Naive B cell (primary cell): ENCODE results near the gene GAK. TPM values are rescaled to one million over a fixed set of nuclear protein-coding genes. Genes with fewer than 3 reads are reported as not detected.

Source experiments
- ATAC-seq, 2 donors: fragments of 150-1000 bp; cut with Tn5 transposase; 2 replicates each; pipeline ENCODE4 v1.10.0; 2021; ENCODE audit warnings: low read depth in 2 of 2, mild to moderate bottlenecking in 2 of 2, moderate library complexity in 2 of 2
- DNase-seq: peaks from one replicate; pipeline ENCODE4 v3.0.0; 2022
- H3K27ac Mint-ChIP-seq, 6 donors: one replicate each; pipeline ENCODE4 v1.8.0; 2020 to 2022; ENCODE audit warnings: mild to moderate bottlenecking in 6 of 6, mixed read lengths in 6 of 6, moderate library complexity in 5 of 6, inconsistent platforms in 2 of 6
- H3K27me3 Mint-ChIP-seq, 3 donors: one replicate each; pipeline ENCODE4 v1.8.0; 2021 to 2022; ENCODE audit warnings: mixed read lengths in 3 of 3, mild to moderate bottlenecking in 1 of 3
- H3K36me3 Mint-ChIP-seq, 2 donors: one replicate each; pipeline ENCODE4 v1.8.0; 2020 to 2022; ENCODE audit warnings: mixed read lengths in 2 of 2, inconsistent platforms in 1 of 2, mild to moderate bottlenecking in 1 of 2
- H3K4me1 Mint-ChIP-seq, 3 donors: one replicate each; pipeline ENCODE4 v1.8.0; 2020 to 2022; ENCODE audit warnings: mixed read lengths in 3 of 3, inconsistent platforms in 1 of 3, mild to moderate bottlenecking in 1 of 3, moderate library complexity in 1 of 3
- H3K4me3 Mint-ChIP-seq, 8 donors: one replicate each; pipeline ENCODE4 v1.8.0; 2020 to 2022; ENCODE audit warnings: mild to moderate bottlenecking in 8 of 8, mixed read lengths in 8 of 8, moderate library complexity in 8 of 8, inconsistent platforms in 2 of 8
- H3K9me3 Mint-ChIP-seq, 7 donors: one replicate each; pipeline ENCODE4 v1.8.0; 2020 to 2022; ENCODE audit warnings: mixed read lengths in 7 of 7, mild to moderate bottlenecking in 5 of 7, inconsistent platforms in 2 of 7, moderate library complexity in 1 of 7
- polyA plus RNA-seq, 6 donors: library from polyadenylated mRNA; unstranded; fragments of 300-500 nt; fragmentation: Illumina TruSeq; gene quantifications; one replicate each; pipeline ENCODE4 v1.2.3, GENCODE V29; 2021; ENCODE audit warnings: low read depth in 6 of 6

Gene GAK
- polyA plus RNA-seq, 6 donors from 2014 or later: 28.5 to 71.3 (median 48.1) TPM

DNA sequence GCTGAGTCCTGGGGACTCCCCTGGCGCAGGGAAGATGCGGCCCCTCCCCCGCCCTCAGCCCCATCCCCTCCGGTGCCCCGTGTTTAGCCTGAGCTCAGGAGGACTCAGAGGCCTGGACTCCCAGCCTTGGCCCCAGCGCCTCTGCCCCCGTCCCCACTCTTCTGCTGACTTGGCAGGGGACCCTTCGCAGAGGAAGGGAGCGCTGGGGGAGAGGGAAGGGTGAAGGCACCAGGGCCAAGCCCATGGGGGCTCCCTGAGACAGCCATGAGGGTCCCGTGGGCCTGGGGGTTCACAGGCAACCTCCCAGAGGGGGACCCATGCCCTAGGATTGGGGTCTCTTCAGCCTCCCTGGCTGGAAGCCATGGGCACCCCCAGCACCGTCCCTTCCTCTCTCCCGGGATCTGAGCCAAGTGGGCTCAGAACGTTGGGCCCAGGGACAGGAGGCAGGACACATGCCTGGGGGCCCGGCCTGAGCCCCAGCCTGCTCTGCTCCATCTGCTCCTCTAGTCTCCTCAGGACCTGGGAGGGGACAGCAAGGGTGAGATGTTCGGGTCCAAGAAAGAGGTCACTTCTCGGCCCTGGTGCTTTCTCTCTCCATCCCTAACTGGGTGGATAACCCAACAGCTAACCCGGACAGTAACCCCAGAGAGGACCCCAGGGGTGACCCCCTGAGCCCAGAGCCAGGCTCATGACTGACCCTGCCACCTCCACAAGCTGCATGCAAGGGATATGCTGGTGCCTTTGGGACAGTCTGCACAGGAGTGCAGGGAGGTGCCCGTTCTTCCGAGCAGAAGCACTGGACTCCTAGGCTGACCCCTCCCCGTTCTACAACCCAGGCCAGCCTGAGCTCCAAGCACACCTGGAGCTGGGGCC is 104.7 kb downstream of the GAK start:
- H3K4me1 Mint-ChIP-seq: peaks cover 6 to 11% (median 9%) of the 10 kb centered on the region in 3 donors
- H3K9me3 Mint-ChIP-seq: peaks cover 0 to 4% (median 0%) of the 10 kb centered on the region in 7 donors
- DNase-seq: no peak
- peak overlapping the region in 2 of 6 donors; percentile 22 to 27 for H3K27ac Mint-ChIP-seq
- H3K27me3 Mint-ChIP-seq: peaks cover 19 to 58% (median 46%) of the 10 kb centered on the region in 3 donors
- peaks cover 0 to 2% of the 10 kb centered on the region in 2 donors for H3K36me3 Mint-ChIP-seq
- ATAC-seq: no peak
- H3K4me3 Mint-ChIP-seq: peak overlapping the region in 7 of 8 donors; percentile 32 to 69 (median 57)

DNA sequence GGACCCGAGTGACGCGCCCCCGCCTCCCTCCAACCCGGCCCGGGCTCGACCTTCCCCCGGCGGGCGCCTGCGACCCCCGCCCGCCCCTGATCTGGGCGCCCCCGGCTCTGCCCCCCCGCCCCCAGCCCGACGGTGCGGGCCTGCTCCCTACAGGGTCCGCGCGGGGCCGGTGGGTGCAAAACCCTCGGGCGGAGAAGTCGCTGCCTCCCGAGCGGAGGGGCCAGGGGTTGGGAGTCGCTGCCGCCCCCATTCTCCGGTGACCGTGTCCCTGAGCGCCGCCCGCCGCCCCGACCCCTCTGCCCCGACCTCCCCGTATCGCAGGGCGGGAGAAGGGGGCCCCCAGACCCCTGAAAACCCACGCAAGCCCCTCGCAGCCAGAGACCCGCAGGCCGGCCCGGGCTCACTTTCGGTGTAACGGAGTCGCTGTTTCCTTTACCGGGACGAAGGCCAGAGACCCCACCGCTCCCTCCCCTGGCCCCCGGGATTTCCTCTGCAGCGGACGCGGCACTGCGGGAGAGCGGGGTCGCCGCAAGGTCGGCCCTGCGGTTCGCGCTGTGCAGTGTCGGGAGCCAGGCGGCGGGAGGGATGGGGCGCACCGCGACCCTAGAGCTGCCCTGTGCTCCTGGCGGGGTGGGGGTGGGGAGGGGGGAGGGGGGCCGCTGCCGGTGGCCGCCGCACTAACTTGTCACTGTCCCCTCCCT is 105.5 kb downstream of the GAK start:
- peak overlapping the region in 5 of 8 donors; percentile 29 to 53 (median 44) for H3K4me3 Mint-ChIP-seq
- peaks cover 27 to 66% (median 53%) of the 10 kb centered on the region in 3 donors for H3K27me3 Mint-ChIP-seq
- peaks cover 0 to 5% (median 2%) of the 10 kb centered on the region in 7 donors for H3K9me3 Mint-ChIP-seq
- H3K27ac Mint-ChIP-seq: no peak overlapping the region
- DNase-seq: no peak
- peaks cover 0 to 10% of the 10 kb centered on the region in 2 donors for H3K36me3 Mint-ChIP-seq
- H3K4me1 Mint-ChIP-seq: peaks cover 6 to 19% (median 11%) of the 10 kb centered on the region in 3 donors
- no peak for ATAC-seq

DNA sequence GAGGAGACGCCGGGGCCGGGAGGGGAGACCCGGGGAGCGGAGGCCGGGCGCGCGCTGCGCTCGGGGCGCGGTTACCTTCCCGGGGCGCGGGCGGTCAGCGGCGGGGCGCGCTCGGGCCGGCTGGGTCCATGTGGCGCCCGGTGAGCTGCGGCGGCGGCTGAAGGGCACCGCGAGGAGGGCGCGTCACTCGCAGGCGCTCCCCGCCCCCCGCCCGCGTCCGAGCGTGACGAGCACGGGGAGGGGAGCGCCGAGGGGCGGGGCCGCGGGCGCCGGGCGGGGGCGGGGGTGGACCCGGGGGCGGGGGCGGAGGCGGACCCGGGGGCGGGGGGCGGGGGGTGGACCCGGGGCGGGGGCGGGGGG is 106.2 kb downstream of the GAK start, which contains the start of gene CPLX1:
CPLX1 (minus strand) TSS at position 159 of the 360 bp plus-strand sequence. CDS start 1,607 bp downstream, outside the sequence.
- H3K36me3 Mint-ChIP-seq: peaks cover 0 to 12% of the 10 kb centered on the region in 2 donors
- H3K4me1 Mint-ChIP-seq: peaks cover 6 to 19% (median 11%) of the 10 kb centered on the region in 3 donors
- ATAC-seq (peak; percentile 21 to 29), DNase-seq (no peak)
- H3K4me3 Mint-ChIP-seq: peak within 1 kb of the TSS in 6 of 8 donors; percentile 32 to 68 (median 54)
- H3K9me3 Mint-ChIP-seq: peaks cover 0 to 5% (median 0%) of the 10 kb centered on the region in 7 donors
- H3K27ac Mint-ChIP-seq: no peak within 1 kb of the TSS
- H3K27me3 Mint-ChIP-seq: peaks cover 28 to 72% (median 60%) of the 10 kb centered on the region in 3 donors

DNA sequence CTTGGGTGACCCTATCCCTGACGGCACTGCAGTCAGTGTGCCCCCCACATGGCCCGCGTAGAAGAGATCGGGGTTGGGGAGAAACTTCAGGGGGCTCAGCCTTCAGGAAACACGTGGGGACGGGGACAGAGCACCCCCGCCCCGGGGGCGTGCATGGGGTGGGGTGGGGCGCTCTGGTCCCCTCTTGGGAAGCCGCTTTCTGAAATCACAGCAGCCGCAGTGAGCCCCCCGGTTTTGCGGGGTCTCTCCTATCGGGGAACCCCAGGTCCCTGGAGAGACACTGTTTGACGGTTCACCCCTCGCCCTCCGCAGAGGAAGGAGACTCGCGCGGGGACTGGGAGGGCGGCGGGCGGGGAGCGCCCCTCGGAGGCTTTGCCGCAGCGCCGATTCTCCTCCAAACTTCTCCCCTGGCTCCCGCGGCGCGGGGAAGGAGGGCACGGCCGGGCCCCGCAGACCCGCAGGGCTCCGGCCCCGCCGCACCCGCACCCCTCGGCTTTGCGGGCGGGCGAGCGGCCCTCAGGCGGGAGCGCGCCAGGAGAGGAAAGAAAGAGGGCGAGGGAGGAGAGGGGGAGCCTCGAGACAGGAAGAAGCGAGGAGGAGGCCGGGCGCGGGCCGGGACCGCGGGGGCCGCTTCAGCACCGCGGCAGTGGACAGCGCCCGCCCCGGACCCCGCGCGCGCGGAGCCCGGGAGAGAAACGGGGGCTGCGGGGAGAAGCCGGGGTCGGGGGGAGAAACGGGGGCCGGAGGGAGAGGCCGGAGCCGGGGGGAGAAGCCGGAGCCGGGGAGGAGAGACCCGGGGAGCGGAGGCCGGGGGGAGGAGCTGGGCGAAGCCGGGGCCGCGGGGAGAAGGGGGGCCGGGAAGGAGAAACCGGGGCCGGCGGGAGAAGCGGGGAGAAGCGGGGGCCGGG is 106.8 kb downstream of the GAK start:
- Mint-ChIP-seq H3K36me3 (peaks cover 0 to 12% of the 10 kb centered on the region in 2 donors), H3K4me3 (peak overlapping the region in 4 of 8 donors; percentile 35 to 68 (median 60)), H3K9me3 (peaks cover 0 to 5% (median 0%) of the 10 kb centered on the region in 7 donors), H3K27ac (no peak overlapping the region), H3K4me1 (peaks cover 6 to 19% (median 11%) of the 10 kb centered on the region in 3 donors), H3K27me3 (peaks cover 28 to 72% (median 67%) of the 10 kb centered on the region in 3 donors)
- peak; percentile 54 to 68 for ATAC-seq
- DNase-seq: peak; percentile 20

DNA sequence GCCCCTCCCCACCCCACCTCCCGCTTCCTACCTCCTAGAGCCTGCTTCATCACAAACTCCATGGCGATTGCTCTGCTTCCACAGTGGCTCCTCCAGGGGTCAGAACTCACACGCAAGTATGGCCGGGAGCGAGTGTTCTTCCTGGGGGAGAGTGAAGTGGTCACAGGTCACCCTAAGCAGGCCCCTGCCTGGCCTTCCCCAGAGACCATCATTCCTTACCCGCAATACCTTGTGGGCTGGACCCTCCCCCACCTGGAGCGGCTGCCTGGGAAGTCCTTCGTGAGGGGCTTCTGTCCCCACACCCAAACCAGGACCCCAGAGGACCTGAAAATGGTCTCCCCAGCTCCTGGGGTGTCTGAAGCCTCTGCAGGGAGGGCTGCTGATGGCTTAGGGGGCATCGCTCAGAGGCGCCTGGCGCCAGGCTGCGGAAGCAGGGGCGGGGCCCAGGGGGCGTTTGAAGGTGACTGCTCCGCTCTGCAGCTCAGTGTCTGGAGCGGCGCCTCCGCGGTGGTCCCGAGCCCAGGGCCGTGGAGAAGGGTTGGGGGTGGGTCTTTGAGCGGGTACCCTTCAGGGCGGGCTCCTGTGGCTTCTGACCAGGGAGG is 107.6 kb downstream of the GAK start:
- ATAC-seq (no peak), DNase-seq (no peak)
- H3K4me3 Mint-ChIP-seq: peak overlapping the region in 5 of 8 donors; percentile 29 to 68 (median 56)
- peaks cover 28 to 76% (median 74%) of the 10 kb centered on the region in 3 donors for H3K27me3 Mint-ChIP-seq
- peaks cover 0 to 9% (median 0%) of the 10 kb centered on the region in 7 donors for H3K9me3 Mint-ChIP-seq
- H3K27ac Mint-ChIP-seq: peak overlapping the region in 1 of 6 donors; percentile 88
- peaks cover 0 to 12% of the 10 kb centered on the region in 2 donors for H3K36me3 Mint-ChIP-seq
- H3K4me1 Mint-ChIP-seq: peaks cover 6 to 19% (median 11%) of the 10 kb centered on the region in 3 donors

DNA sequence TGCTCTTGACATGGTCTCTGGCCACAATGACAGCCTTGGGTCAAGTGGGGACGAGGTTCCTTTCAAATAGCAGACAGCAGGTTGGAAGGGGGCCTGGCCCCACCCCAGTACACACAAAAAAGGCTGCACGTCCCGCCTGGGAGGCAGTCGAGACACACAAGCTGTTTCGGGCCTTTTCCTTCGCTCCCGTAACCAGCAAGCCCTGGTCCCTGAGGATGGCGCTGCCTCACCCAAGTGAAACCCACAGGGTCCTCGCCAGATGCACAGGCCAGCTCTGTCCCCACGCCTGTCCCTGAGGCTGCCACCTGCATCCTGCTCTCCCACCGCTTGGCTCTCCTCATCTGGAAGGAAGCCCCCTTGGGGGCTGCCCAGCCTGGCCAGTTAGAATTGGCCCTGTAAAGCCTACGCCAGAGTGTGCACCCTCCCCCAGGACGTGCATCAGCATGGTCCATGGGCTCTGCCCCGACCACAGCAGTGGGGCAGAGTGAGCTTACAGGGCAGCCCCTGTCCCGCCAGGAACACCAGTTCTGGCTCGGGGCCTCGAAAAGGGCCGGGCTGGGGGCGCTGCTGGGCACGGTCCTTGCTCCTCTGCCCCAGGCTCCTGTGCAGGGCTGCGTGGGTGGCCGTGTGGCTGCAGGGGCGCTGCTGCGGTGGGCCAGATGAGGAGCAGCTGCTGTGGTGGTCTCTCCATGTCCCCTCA is 108.2 kb downstream of the GAK start:
- no peak for DNase-seq
- H3K9me3 Mint-ChIP-seq: peaks cover 0 to 10% (median 0%) of the 10 kb centered on the region in 7 donors
- H3K27me3 Mint-ChIP-seq: peaks cover 30 to 79% (median 76%) of the 10 kb centered on the region in 3 donors
- no peak for ATAC-seq
- H3K36me3 Mint-ChIP-seq: peaks cover 0 to 12% of the 10 kb centered on the region in 2 donors
- peak overlapping the region in 3 of 8 donors; percentile 29 to 68 (median 56) for H3K4me3 Mint-ChIP-seq
- peaks cover 6 to 19% (median 11%) of the 10 kb centered on the region in 3 donors for H3K4me1 Mint-ChIP-seq
- no peak overlapping the region for H3K27ac Mint-ChIP-seq

GRCh38 chr4:823176-823760 is 108.8 kb downstream of the GAK start:
- ATAC-seq: no peak
- H3K27ac Mint-ChIP-seq: no peak overlapping the region
- no peak for DNase-seq
- peaks cover 6 to 19% (median 11%) of the 10 kb centered on the region in 3 donors for H3K4me1 Mint-ChIP-seq
- H3K4me3 Mint-ChIP-seq: peak overlapping the region in 1 of 8 donors; percentile 53
- H3K9me3 Mint-ChIP-seq: peaks cover 0 to 10% (median 0%) of the 10 kb centered on the region in 7 donors
- peaks cover 0 to 12% of the 10 kb centered on the region in 2 donors for H3K36me3 Mint-ChIP-seq
- peaks cover 30 to 79% (median 69%) of the 10 kb centered on the region in 3 donors for H3K27me3 Mint-ChIP-seq

GRCh38 chr4:822361-823175 is 109.5 kb downstream of the GAK start:
- no peak for ATAC-seq

DNA sequence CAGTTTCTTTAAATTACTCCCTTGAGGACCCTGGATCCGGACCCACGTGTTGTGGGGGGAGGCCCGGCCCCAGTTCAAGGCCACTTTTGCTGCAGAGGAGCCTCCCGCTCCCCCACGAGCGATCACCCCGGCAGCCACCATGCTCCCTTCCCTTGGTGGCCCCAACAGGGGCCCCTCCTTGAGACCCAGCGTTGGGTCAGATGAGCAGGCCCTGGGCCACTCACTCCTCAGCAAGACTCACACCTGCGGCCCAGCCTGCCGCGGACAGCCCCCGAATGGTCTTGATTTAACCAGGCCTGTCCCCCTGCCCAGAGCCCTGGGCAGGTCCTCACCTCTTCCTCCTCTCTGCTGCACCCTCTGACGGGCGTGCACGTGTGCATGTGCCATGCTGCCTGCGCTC is 110.5 kb downstream of the GAK start:
- peaks cover 0 to 10% (median 0%) of the 10 kb centered on the region in 7 donors for H3K9me3 Mint-ChIP-seq
- H3K36me3 Mint-ChIP-seq: peaks cover 0 to 12% of the 10 kb centered on the region in 2 donors
- DNase-seq: no peak
- H3K4me1 Mint-ChIP-seq: peaks cover 5 to 15% (median 6%) of the 10 kb centered on the region in 3 donors
- H3K27ac Mint-ChIP-seq: peak overlapping the region in 1 of 6 donors; percentile 15
- ATAC-seq: no peak
- H3K27me3 Mint-ChIP-seq: peaks cover 27 to 75% (median 71%) of the 10 kb centered on the region in 3 donors
- peak overlapping the region in 1 of 8 donors; percentile 5 for H3K4me3 Mint-ChIP-seq

More at GRCh38 chr4:822361-823175, 109.5 kb downstream of the GAK start:
- Mint-ChIP-seq H3K27ac (no peak overlapping the region), H3K9me3 (peaks cover 0 to 10% (median 0%) of the 10 kb centered on the region in 7 donors), H3K4me1 (peaks cover 6 to 15% (median 6%) of the 10 kb centered on the region in 3 donors), H3K4me3 (peak overlapping the region in 1 of 8 donors; percentile 53), H3K27me3 (peaks cover 23 to 74% (median 65%) of the 10 kb centered on the region in 3 donors), H3K36me3 (peaks cover 0 to 12% of the 10 kb centered on the region in 2 donors)
- no peak for DNase-seq

DNA sequence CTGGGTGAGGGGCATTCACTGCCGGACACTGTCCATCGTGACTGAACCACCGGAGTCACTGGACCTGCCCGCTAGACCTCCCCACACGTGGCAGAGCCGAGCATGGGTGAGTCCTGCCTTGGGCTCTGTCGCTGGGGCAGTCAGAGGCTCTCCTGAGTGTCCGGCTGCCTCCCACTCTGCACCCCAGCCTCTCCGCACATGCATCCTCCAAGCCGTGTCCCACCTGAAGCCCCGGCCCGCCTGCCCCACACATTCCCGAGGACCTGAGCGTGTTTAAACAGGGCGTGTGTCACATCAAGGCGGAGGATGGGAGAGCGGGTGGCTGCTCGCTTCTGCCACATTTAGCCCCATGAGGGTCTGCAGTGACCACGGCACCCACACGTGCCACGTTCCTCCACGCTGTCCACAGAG is 110.9 kb downstream of the GAK start:
- ATAC-seq (no peak), DNase-seq (no peak)
- H3K27me3 Mint-ChIP-seq: peaks cover 29 to 78% (median 76%) of the 10 kb centered on the region in 3 donors
- no peak overlapping the region for H3K27ac Mint-ChIP-seq
- H3K9me3 Mint-ChIP-seq: peaks cover 0 to 10% (median 0%) of the 10 kb centered on the region in 7 donors
- peaks cover 5 to 15% (median 6%) of the 10 kb centered on the region in 3 donors for H3K4me1 Mint-ChIP-seq
- no peak overlapping the region for H3K4me3 Mint-ChIP-seq
- peaks cover 0 to 12% of the 10 kb centered on the region in 2 donors for H3K36me3 Mint-ChIP-seq
